IPS-18a (cell line): ENCODE data around the gene TCF23.
"Not testable (repeated sequence)": the region's sequence is repeated elsewhere in the genome, so short reads cannot be mapped to it uniquely, and the experiment has no call there.

ENCODE experiments used
- H3K27ac ChIP-seq: one replicate; pipeline ENCODE4 v1.5.1; 2013; ENCODE audit warnings: low read length
- H3K27me3 ChIP-seq: one replicate; pipeline ENCODE4 v1.6.1; 2013; ENCODE audit warnings: mild to moderate bottlenecking, low read length; ENCODE audit not compliant: control insufficient read depth, insufficient read depth
- H3K36me3 ChIP-seq: one replicate; pipeline ENCODE4 v1.6.1; 2013; ENCODE audit warnings: low read depth, low read length; ENCODE audit not compliant: control insufficient read depth
- H3K4me1 ChIP-seq: one replicate; pipeline ENCODE4 v1.6.1; 2013; ENCODE audit warnings: low read depth, low read length; ENCODE audit not compliant: control insufficient read depth
- H3K4me3 ChIP-seq: one replicate; pipeline ENCODE4 v1.5.1; 2013; ENCODE audit warnings: low read length
- H3K9ac ChIP-seq: one replicate; pipeline ENCODE4 v1.6.1; 2013; ENCODE audit warnings: mild to moderate bottlenecking, low read length, moderate library complexity
- H3K9me3 ChIP-seq: one replicate; pipeline ENCODE4 v1.6.1; 2013; ENCODE audit warnings: low read depth, low read length; ENCODE audit not compliant: control insufficient read depth

Gene TCF23

GRCh38 chr2:27148801-27149439 lies at the start of gene TCF23:
Gene TCF23, plus strand, starts transcription at chr2:27149004. Its CDS starts 130 bp downstream, at chr2:27149134.
- H3K9ac ChIP-seq: no peak within 1 kb of the TSS
- H3K4me1 ChIP-seq: no peaks in the 10 kb centered on the region
- H3K27ac ChIP-seq: no peak within 1 kb of the TSS
- H3K4me3 ChIP-seq: no peak within 1 kb of the TSS
- no peaks in the 10 kb centered on the region for H3K36me3 ChIP-seq
- H3K27me3 ChIP-seq: no peaks in the 10 kb centered on the region
- no peaks in the 10 kb centered on the region for H3K9me3 ChIP-seq

DNA sequence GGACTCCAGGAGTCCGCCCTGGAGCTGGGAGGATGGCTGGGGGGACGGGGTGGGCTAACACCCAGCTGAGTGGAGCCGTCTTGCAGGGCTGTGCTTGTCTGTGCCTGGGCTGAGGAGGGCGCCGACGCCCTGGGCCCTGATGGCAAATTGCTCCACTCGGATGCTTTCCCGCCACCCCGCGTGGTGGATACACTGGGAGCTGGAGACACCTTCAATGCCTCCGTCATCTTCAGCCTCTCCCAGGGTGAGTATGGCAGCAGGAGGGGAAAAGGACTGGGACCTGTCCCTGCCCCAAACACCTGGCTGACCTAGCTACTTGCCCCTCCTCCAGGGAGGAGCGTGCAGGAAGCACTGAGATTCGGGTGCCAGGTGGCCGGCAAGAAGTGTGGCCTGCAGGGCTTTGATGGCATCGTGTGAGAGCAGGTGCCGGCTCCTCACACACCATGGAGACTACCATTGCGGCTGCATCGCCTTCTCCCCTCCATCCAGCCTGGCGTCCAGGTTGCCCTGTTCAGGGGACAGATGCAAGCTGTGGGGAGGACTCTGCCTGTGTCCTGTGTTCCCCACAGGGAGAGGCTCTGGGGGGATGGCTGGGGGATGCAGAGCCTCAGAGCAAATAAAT lies 49.4 kb upstream of the TCF23 start:
- no peak overlapping the region for H3K27ac ChIP-seq
- H3K4me1 ChIP-seq: no peaks in the 10 kb centered on the region
- H3K27me3 ChIP-seq: no peaks in the 10 kb centered on the region
- H3K9me3 ChIP-seq: no peaks in the 10 kb centered on the region
- no peaks in the 10 kb centered on the region for H3K36me3 ChIP-seq
- H3K4me3 ChIP-seq: no peak overlapping the region
- no peak overlapping the region for H3K9ac ChIP-seq

GRCh38 chr2:27100036-27100435 lies 48.8 kb upstream of the TCF23 start:
- Histone ChIP-seq H3K4me3 (no peak overlapping the region), H3K4me1 (no peaks in the 10 kb centered on the region), H3K9me3 (no peaks in the 10 kb centered on the region), H3K27ac (no peak overlapping the region), H3K36me3 (no peaks in the 10 kb centered on the region), H3K27me3 (no peaks in the 10 kb centered on the region), H3K9ac (no peak overlapping the region)

DNA sequence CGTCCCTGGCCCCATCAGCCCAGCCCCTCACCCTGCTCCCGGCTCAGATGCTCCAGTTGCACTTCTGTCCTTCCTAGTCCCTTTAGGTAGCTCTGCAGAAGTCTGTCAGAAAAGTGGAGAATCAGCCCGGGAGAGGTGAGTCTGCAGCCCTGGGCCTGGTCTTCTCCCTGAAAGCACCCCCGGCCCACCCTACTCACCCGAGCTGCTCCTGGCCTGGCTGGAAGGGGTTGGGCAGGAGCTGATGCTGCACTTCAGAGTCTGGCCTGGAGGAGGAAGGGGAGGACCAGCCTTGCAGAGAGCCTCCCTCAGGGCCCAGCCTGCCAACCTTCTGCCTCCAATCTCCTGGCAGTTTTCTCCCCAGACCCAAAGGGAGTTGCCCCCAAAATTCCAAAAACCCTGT lies 46.5 kb upstream of the TCF23 start:
- Histone ChIP-seq H3K27ac (no peak overlapping the region), H3K9ac (no peak overlapping the region), H3K4me1 (no peaks in the 10 kb centered on the region), H3K27me3 (no peaks in the 10 kb centered on the region), H3K9me3 (no peaks in the 10 kb centered on the region), H3K4me3 (no peak overlapping the region), H3K36me3 (no peaks in the 10 kb centered on the region)

GRCh38 chr2:27105981-27106380 lies 42.8 kb upstream of the TCF23 start:
- no peaks in the 10 kb centered on the region for H3K27me3 ChIP-seq
- no peak overlapping the region for H3K9ac ChIP-seq
- no peak overlapping the region for H3K27ac ChIP-seq

GRCh38 chr2:27108221-27108620 lies 40.6 kb upstream of the TCF23 start:
- H3K4me1 ChIP-seq: no peaks in the 10 kb centered on the region
- no peaks in the 10 kb centered on the region for H3K27me3 ChIP-seq
- H3K9me3 ChIP-seq: no peaks in the 10 kb centered on the region
- H3K4me3 ChIP-seq: no peak overlapping the region
- no peaks in the 10 kb centered on the region for H3K36me3 ChIP-seq
- no peak overlapping the region for H3K9ac ChIP-seq
- no peak overlapping the region for H3K27ac ChIP-seq

More at GRCh38 chr2:27105981-27106380, 42.8 kb upstream of the TCF23 start:
- Histone ChIP-seq H3K4me3 (no peak overlapping the region), H3K9me3 (no peaks in the 10 kb centered on the region), H3K36me3 (no peaks in the 10 kb centered on the region), H3K4me1 (no peaks in the 10 kb centered on the region)

- no peak overlapping the region for H3K4me3 ChIP-seq
- H3K9me3 ChIP-seq: no peaks in the 10 kb centered on the region
- H3K27ac ChIP-seq: no peak overlapping the region
- H3K36me3 ChIP-seq: no peaks in the 10 kb centered on the region
- no peaks in the 10 kb centered on the region for H3K27me3 ChIP-seq
- H3K4me1 ChIP-seq: no peaks in the 10 kb centered on the region
- H3K9ac ChIP-seq: no peak overlapping the region
Observed at GRCh38 chr2:27109083-27109482, 39.7 kb upstream of the TCF23 start.

GRCh38 chr2:27110603-27111352 lies 38.0 kb upstream of the TCF23 start:
- not testable (repeated sequence) for H3K4me1 ChIP-seq, H3K9ac ChIP-seq, H3K27ac ChIP-seq, H3K9me3 ChIP-seq, H3K4me3 ChIP-seq, H3K36me3 ChIP-seq, H3K27me3 ChIP-seq

DNA sequence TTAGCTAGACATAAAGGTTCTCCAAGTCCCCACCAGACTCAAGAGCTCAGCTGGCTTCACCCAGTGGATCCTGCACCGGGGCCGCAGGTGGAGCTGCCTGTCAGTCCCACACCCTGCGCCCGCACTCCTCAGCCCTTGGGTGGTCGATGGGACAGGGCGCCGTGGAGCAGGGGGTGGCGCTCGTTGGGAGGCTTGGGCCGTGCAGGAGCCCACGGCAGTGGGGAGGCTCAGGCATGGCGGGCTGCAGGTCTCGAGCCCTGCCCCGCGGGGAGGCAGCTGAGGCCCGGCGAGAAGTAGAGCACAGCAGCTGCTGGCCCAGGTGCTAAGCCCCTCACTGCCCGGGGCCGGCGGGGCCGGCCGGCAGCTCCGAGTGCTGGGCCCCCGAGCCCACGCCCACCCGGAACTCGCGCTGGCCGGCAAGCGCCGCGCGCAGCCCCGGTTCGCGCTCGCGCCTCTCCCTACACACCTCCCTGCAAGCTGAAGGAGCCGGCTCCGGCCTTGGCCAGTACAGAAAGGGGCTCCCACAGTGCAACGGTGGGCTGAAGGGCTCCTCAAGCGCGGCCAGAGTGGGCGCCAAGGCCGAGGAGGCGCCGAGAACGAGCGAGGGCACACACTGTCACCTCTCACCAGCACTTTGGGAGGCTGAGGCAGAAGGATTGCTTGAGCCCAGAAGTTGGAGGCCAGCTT lies 37.3 kb upstream of the TCF23 start:
- H3K4me3 ChIP-seq, H3K27me3 ChIP-seq, H3K9ac ChIP-seq, H3K4me1 ChIP-seq, H3K27ac ChIP-seq, H3K9me3 ChIP-seq, H3K36me3 ChIP-seq: not testable (repeated sequence)

GRCh38 chr2:27115519-27115918 lies 33.3 kb upstream of the TCF23 start:
- H3K36me3 ChIP-seq: no peaks in the 10 kb centered on the region
- peaks cover 36% of the 10 kb centered on the region for H3K27me3 ChIP-seq
- H3K4me1 ChIP-seq: peaks cover 4% of the 10 kb centered on the region
- no peak overlapping the region for H3K27ac ChIP-seq
- H3K9ac ChIP-seq: no peak overlapping the region
- H3K4me3 ChIP-seq: no peak overlapping the region
- H3K9me3 ChIP-seq: no peaks in the 10 kb centered on the region

GRCh38 chr2:27117995-27118524 lies 30.7 kb upstream of the TCF23 start:
- Histone ChIP-seq H3K4me3 (peak overlapping the region; percentile 47), H3K9ac (no peak overlapping the region)

More at GRCh38 chr2:27117995-27118524, 30.7 kb upstream of the TCF23 start:
- Histone ChIP-seq H3K27me3 (peaks cover 61% of the 10 kb centered on the region), H3K4me1 (peaks cover 4% of the 10 kb centered on the region), H3K9me3 (no peaks in the 10 kb centered on the region), H3K36me3 (no peaks in the 10 kb centered on the region), H3K27ac (no peak overlapping the region)
